Neural cell (in vitro differentiated cells): Measurements from ENCODE around the gene HLF.

Experiments used
- EP300 ChIP-seq: fragments of 450-650 bp; conservative IDR thresholded peaks from 2 replicates; pipeline ENCODE4 v1.6.1; 2014; ENCODE audit warnings: antibody characterized with exemption, mild to moderate bottlenecking, moderate library complexity; ENCODE audit not compliant: poor library complexity, severe bottlenecking
- EZH2 ChIP-seq: fragments of 200-600, 300-800 bp; shearing (Covaris generic), sonication (generic); IDR thresholded peaks from 2 replicates; pipeline ENCODE4 v1.6.1; 2014; ENCODE audit warnings: antibody characterized with exemption, low read length, borderline replicate concordance, mild to moderate bottlenecking; ENCODE audit not compliant: insufficient read depth, poor library complexity, severe bottlenecking
- POLR2AphosphoS5 ChIP-seq: IDR thresholded peaks from 2 replicates; pipeline ENCODE4 v1.6.1; 2012
- TF ChIP-seq, protein P1 (sequence below): fragments of 450-650 bp; IDR thresholded peaks from 2 replicates; pipeline ENCODE4 v1.5.1; 2014; ENCODE audit warnings: antibody characterized with exemption, mild to moderate bottlenecking, moderate library complexity; ENCODE audit not compliant: poor library complexity, severe bottlenecking

DNA sequence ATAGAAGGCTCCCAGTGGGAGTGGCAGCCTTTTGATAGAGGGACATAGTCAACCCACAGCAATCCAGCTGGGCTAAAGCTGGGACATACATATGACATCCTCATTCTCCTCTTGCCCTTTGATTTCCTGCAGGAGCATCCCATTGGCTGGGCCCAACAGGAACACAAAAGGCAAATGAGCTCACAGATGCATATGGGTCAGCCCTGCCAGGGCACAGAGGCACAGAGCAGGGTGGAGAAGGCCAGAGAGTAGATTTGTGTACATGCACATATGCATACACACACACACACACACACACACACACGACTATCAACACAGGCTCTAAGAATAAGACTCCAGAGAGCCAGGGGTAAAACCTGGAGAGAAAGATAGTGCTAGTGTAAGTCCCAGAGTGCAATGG, 98.3 kb downstream of the HLF start:
- TF ChIP-seq, protein P1, sequence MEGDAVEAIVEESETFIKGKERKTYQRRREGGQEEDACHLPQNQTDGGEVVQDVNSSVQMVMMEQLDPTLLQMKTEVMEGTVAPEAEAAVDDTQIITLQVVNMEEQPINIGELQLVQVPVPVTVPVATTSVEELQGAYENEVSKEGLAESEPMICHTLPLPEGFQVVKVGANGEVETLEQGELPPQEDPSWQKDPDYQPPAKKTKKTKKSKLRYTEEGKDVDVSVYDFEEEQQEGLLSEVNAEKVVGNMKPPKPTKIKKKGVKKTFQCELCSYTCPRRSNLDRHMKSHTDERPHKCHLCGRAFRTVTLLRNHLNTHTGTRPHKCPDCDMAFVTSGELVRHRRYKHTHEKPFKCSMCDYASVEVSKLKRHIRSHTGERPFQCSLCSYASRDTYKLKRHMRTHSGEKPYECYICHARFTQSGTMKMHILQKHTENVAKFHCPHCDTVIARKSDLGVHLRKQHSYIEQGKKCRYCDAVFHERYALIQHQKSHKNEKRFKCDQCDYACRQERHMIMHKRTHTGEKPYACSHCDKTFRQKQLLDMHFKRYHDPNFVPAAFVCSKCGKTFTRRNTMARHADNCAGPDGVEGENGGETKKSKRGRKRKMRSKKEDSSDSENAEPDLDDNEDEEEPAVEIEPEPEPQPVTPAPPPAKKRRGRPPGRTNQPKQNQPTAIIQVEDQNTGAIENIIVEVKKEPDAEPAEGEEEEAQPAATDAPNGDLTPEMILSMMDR, result no peak
- no peak for TF ChIP-seq EP300
- TF ChIP-seq POLR2AphosphoS5, result no peak
- TF ChIP-seq EZH2, result no peak
